Vagina (tissue), 2 donors: ENCODE measurements around the gene TSPEAR. TPM values are rescaled to one million over a fixed set of nuclear protein-coding genes. Genes with fewer than 3 reads are reported as not detected.

Source experiments
- DNase-seq, 2 donors: peaks; one replicate each; pipeline ENCODE4 v3.0.0-alpha.2; 2017; ENCODE audit errors: extremely low spot score in 2 of 2
- H3K27ac ChIP-seq: fragments of 200-600 bp; sonication (generic); one replicate; pipeline ENCODE4 v1.5.1; 2019
- H3K27me3 ChIP-seq: fragments of 200-600 bp; sonication (generic); one replicate; pipeline ENCODE4 v1.5.1; 2019
- H3K36me3 ChIP-seq, 2 donors: fragments of 200-600 bp; sonication (generic); one replicate each; pipeline ENCODE4 v1.5.1; 2017 to 2019
- H3K4me1 ChIP-seq: fragments of 200-600 bp; sonication (generic); one replicate; pipeline ENCODE4 v1.5.1; 2019
- H3K4me3 ChIP-seq, 2 donors: fragments of 200-600 bp; sonication (generic); 1 replicate in 1 of 2; 2 replicates in 1 of 2; pipeline ENCODE4 v1.5.1; 2016 to 2019
- H3K9me3 ChIP-seq: fragments of 200-600 bp; sonication (generic); one replicate; pipeline ENCODE4 v1.5.1; 2019
- POLR2A ChIP-seq, 2 donors: fragments of 450-650 bp; IDR thresholded peaks; one replicate each; pipeline ENCODE4 v1.6.1; 2017; ENCODE audit warnings: antibody characterized with exemption in 2 of 2, mild to moderate bottlenecking in 2 of 2, moderate library complexity in 2 of 2
- POLR2AphosphoS5 ChIP-seq, 2 donors: sonication (generic); formaldehyde crosslinking; IDR thresholded peaks; one replicate each; pipeline ENCODE4 v1.9.0; 2017; ENCODE audit warnings: antibody characterized with exemption in 2 of 2, mild to moderate bottlenecking in 2 of 2, low read depth in 1 of 2; ENCODE audit not compliant: insufficient read depth in 1 of 2
- intact Hi-C: fragments of 100-400 bp; cut with DNase I; formaldehyde crosslinking; loops from one replicate; pipeline ENCODE4 v1.15.1; 2023
- total RNA-seq: library from RNA; depleted of rRNA; stranded (reverse); fragments of >200 nt; gene quantifications from one replicate; pipeline ENCODE4 v1.2.3, GENCODE V29; 2016
- TF ChIP-seq, protein P1 (sequence below), 3 experiments: fragments of 450-650 bp in 2 of 3; fragments of 200-600 bp in 1 of 3; sonication (generic) in 1 of 3; IDR thresholded peaks; one replicate each; pipeline ENCODE4 v1.5.1; 2017 to 2019; ENCODE audit warnings: antibody characterized with exemption in 3 of 3, mild to moderate bottlenecking in 2 of 3, moderate library complexity in 2 of 3

TSPEAR gene
- total RNA-seq, 1 donor from 2014 or later: not detected

DNA sequence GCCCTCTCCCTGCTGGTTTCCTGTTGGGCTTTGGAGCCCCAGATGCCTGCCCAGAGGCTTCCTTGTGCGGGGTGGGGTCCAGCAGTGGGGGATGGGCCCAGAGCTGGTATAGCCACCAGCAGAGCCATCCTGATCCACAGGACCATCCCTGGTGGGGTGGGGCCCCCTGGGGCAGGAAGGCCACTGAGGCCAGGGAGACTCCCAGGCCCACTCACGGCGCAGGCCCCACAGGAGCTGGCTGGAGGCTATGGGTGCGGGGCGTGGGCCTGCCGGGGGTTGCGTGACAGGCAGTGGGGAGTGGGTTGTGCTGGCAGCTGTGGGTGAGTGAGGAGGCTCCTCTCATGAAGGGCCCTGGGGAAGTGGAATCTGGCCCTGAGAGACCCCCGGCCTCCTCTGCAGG, 250.4 kb downstream of the TSPEAR start:
- Histone ChIP-seq H3K4me1 (peaks cover 5% of the 10 kb centered on the region), H3K27ac (no peak overlapping the region), H3K27me3 (no peaks in the 10 kb centered on the region), H3K9me3 (no peaks in the 10 kb centered on the region), H3K36me3 (no peaks in the 10 kb centered on the region), H3K4me3 (no peak overlapping the region)
- intact Hi-C loops: no loop called here
- no peak for DNase-seq
- TF ChIP-seq POLR2AphosphoS5 (IDR thresholded peaks at IDR 0.05; ENCODE audit: insufficient read depth in 1 of 2, low read depth in 1 of 2) (no peak), POLR2A (IDR thresholded peaks at IDR 0.05) (no peak)
- TF ChIP-seq, protein P1, sequence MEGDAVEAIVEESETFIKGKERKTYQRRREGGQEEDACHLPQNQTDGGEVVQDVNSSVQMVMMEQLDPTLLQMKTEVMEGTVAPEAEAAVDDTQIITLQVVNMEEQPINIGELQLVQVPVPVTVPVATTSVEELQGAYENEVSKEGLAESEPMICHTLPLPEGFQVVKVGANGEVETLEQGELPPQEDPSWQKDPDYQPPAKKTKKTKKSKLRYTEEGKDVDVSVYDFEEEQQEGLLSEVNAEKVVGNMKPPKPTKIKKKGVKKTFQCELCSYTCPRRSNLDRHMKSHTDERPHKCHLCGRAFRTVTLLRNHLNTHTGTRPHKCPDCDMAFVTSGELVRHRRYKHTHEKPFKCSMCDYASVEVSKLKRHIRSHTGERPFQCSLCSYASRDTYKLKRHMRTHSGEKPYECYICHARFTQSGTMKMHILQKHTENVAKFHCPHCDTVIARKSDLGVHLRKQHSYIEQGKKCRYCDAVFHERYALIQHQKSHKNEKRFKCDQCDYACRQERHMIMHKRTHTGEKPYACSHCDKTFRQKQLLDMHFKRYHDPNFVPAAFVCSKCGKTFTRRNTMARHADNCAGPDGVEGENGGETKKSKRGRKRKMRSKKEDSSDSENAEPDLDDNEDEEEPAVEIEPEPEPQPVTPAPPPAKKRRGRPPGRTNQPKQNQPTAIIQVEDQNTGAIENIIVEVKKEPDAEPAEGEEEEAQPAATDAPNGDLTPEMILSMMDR (IDR thresholded peaks at IDR 0.05): no peak

DNA sequence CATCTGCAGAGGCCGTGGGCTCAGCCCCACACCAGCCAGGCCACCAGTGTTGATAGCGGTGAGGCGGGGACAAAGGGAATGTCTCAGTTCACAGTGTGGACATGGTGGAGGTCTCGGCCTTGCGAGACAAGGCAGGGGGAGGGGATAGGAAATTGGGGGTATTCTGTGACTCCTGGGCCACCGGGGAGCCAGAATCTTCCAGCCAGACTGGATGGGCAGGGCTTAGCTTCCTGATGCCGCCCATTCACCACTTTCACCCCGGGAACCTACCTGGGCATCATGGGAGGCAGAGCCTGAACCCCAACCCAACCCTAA, 251.0 kb downstream of the TSPEAR start:
- Histone ChIP-seq H3K36me3 (no peaks in the 10 kb centered on the region), H3K9me3 (no peaks in the 10 kb centered on the region), H3K27ac (no peak overlapping the region), H3K4me3 (no peak overlapping the region), H3K4me1 (peaks cover 9% of the 10 kb centered on the region), H3K27me3 (no peaks in the 10 kb centered on the region)
- intact Hi-C loops: no loop called here
- TF ChIP-seq POLR2AphosphoS5 (IDR thresholded peaks at IDR 0.05; ENCODE audit: insufficient read depth in 1 of 2, low read depth in 1 of 2) (no peak), POLR2A (IDR thresholded peaks at IDR 0.05) (no peak)
- TF ChIP-seq, protein P1 (IDR thresholded peaks at IDR 0.05): no peak
- no peak for DNase-seq

DNA sequence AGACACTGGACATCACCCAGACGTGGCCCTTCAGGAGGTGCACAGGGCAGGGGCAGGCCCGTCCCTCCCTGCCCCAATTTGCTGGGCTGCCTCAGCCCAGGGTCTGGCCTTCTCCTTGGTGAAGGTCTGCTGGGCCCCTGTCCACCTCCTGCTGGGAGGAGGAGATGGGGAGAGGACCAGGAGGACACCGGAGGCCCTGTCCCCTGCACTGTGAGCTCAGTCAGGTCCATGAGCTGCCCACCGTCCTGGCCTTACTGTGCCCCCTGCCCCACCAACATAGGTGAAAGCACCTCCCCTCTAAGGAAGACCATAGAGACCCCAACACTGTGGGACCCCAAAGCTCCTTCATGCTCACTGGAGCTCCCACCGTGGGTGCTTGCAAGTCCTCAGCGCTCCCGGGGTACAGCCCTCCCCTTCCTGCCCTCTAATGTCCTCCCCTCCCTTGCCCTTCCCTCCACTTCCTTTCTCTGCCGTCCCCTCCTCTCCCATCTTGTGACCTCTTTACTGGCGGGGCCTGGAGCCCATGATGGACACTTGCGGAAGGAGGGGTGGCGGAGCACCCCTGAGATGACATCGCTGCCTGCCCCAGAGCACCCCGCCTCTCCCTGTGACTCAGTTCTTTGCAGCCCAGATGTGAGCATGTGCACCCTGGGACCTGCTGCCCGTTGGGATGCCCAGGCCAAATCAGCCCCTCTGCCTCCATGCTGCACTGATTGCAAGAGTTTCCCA, 251.5 kb downstream of the TSPEAR start:
- no peak overlapping the region for H3K4me3 ChIP-seq
- no peak for TF ChIP-seq POLR2AphosphoS5 (IDR thresholded peaks at IDR 0.05; ENCODE audit: insufficient read depth in 1 of 2, low read depth in 1 of 2)
- TF ChIP-seq, protein P1 (IDR thresholded peaks at IDR 0.05): no peak
- no peak for TF ChIP-seq POLR2A (IDR thresholded peaks at IDR 0.05)
- H3K9me3 ChIP-seq: no peaks in the 10 kb centered on the region
- no peaks in the 10 kb centered on the region for H3K27me3 ChIP-seq
- H3K4me1 ChIP-seq: peaks cover 9% of the 10 kb centered on the region
- intact Hi-C loops: loop anchor here (10.0 kb wide), 1 partner anchor 125 kb away; the partner anchor contains the start of gene KRTAP10-5
- no peak for DNase-seq
- no peaks in the 10 kb centered on the region for H3K36me3 ChIP-seq
- no peak overlapping the region for H3K27ac ChIP-seq

DNA sequence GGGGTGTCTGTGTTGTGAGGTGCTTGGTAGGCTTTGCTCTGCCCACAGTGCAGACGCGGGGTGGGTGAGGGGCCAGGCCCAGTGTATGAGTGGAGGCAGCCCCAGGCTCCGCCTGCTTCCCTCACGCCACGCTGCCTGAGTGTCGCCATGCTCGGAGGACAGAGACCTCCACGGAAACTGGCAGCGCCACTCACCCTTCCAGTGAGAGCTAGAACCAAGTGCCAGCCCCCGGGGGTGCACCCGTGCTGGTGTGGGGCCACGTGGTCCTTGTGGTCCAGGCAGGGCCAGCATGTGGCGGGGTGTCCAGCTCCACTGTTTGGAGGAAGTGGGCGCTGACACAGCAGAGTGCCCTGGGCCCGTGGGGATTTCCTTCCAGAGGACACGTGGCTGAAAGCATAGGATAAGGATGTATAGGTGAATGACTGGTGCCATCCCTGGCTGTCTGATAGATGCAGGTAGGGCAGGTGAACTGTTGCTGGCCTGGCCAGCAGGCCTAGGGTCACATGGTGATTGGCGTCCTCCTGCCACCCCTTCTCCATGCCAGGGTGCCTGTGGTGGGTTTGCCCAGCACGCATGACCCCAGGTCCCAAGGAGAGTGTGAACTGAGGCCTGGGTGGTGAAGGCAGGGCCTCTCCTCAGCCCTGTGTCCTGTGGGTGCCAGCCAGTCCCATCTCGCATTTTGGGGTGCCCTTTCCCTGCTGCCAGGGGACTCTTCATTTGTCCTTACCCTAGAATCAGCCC, 252.2 kb downstream of the TSPEAR start:
- TF ChIP-seq, protein P1 (IDR thresholded peaks at IDR 0.05): no peak
- TF ChIP-seq POLR2A (IDR thresholded peaks at IDR 0.05): no peak
- no peak for TF ChIP-seq POLR2AphosphoS5 (IDR thresholded peaks at IDR 0.05; ENCODE audit: insufficient read depth in 1 of 2, low read depth in 1 of 2)
- DNase-seq: no peak
- Histone ChIP-seq H3K4me1 (peaks cover 9% of the 10 kb centered on the region), H3K27me3 (no peaks in the 10 kb centered on the region), H3K4me3 (no peak overlapping the region), H3K9me3 (no peaks in the 10 kb centered on the region), H3K36me3 (no peaks in the 10 kb centered on the region), H3K27ac (no peak overlapping the region)
- intact Hi-C loops: loop anchor here (10.0 kb wide), 1 partner anchor 126 kb away; the partner anchor contains the start of gene KRTAP10-5
